Muscle of leg (tissue), 11 donors: ENCODE data around the gene AGBL4. TPM values are rescaled to one million over a fixed set of nuclear protein-coding genes. Genes with fewer than 3 reads are reported as not detected.

Experiments
- DNase-seq: peaks from one replicate; pipeline ENCODE4 v3.0.0; 2013
- H3K27ac ChIP-seq: one replicate; pipeline ENCODE4 v1.5.1; 2013; ENCODE audit warnings: mild to moderate bottlenecking, low read length, control low read depth
- H3K27me3 ChIP-seq: one replicate; pipeline ENCODE4 v1.6.1; 2013; ENCODE audit warnings: low read length; ENCODE audit not compliant: control insufficient read depth, insufficient read depth
- H3K36me3 ChIP-seq: one replicate; pipeline ENCODE4 v1.6.1; 2013; ENCODE audit warnings: low read length; ENCODE audit not compliant: control insufficient read depth, insufficient read depth
- H3K4me1 ChIP-seq: one replicate; pipeline ENCODE4 v1.6.1; 2013; ENCODE audit warnings: low read length; ENCODE audit not compliant: control insufficient read depth, insufficient read depth
- H3K4me3 ChIP-seq: one replicate; pipeline ENCODE4 v1.5.1; 2013; ENCODE audit warnings: low read length, control low read depth
- H3K9me3 ChIP-seq: replicated peaks from 2 replicates; pipeline ENCODE4 v1.6.1; 2013; ENCODE audit warnings: low read depth, low read length; ENCODE audit not compliant: control insufficient read depth
- WGBS: methylation state at CpG from one replicate; pipeline ENCODE4 v1.1.5; 2013; ENCODE audit warnings: missing lambda C conversion rate; ENCODE audit not compliant: insufficient coverage; 5-methylcytosine and 5-hydroxymethylcytosine counted together
- polyA plus RNA-seq, 8 donors: library from polyadenylated mRNA; unstranded; fragments of 120-200 nt; gene quantifications; one replicate each; pipeline versions ENCODE4 v1.2.1 to v1.2.3, GENCODE V29; 2013; ENCODE audit warnings: inconsistent platforms in 1 of 8, low replicate concordance in 1 of 8; ENCODE audit not compliant: insufficient read length in 8 of 8, insufficient read depth in 1 of 8
- total RNA-seq: library from RNA; stranded (reverse); fragments of 120-200 nt; gene quantifications from one replicate; pipeline ENCODE4 v1.2.4, GENCODE V29; 2013

The AGBL4 gene
- total and polyA plus RNA-seq, 9 donors = 0.05 to 0.50 (median 0.18) TPM

DNA sequence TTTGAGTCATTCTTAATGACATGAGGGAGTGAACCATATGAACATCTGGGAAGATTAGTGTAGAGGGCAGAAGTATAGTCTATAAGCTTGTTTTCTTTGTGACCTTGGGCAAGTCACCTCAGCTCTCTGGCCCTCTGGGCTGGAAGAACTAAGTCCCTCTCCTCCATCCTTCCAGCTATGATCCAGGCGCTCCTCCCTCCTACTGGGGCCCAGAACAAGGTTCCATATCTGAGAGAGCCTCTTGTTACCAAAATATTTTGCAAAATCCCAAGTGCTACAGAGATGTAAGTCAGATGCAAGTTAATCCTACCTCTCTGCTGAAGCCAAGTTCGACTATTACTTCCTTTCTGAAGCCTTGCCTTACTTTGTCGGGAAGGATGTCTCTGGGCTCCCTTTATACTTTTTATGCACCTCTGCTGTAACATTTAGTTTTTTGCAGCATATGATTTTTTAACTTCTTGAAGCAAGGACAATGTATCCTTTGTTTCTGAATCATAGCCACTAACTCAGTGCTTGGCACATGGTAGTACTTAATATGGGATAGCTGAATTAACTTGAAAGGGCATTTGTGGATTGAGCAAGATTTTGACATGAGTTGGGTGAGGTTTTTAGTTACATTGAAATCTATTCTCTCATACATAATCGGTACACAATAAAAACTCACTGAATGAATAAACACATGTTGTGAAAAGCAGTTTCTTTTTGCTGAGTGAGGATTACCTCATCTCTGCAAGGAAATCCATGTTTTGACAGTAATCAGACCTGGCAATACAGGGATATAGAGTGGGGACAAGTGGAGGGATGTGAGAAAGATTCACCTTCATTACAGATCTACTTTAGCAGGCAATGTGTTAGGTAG, 1192.4 kb downstream of the AGBL4 start:
- 28% methylated on average over 3 of the region's 4 CpGs for WGBS
- DNase-seq = peak; percentile 71
- Histone ChIP-seq H3K36me3 (no peaks in the 10 kb centered on the region), H3K4me3 (no peak overlapping the region), H3K9me3 (no peaks in the 10 kb centered on the region), H3K27me3 (peaks cover 2% of the 10 kb centered on the region), H3K27ac (peak overlapping the region; percentile 9), H3K4me1 (no peaks in the 10 kb centered on the region)

DNA sequence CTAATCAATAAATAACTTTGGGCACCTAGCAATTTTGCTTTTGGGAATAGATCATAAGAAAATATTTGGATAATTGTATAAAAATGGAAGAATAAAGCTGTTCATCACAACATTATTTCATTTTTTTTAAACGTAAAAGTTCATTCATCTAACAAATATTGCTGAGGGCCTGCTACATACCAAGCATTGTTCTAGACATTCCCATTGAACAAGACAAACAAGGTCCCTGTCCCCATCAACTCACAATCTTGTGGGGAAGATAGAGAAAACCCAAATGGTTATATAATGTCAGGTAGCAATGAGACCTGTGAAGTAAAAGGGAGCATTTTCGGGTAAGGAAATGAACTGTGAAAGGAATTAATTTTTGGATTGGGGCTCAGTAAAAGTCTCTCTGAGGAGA, 1193.0 kb downstream of the AGBL4 start:
- H3K4me1 ChIP-seq = no peaks in the 10 kb centered on the region
- H3K27me3 ChIP-seq = peaks cover 2% of the 10 kb centered on the region
- H3K27ac ChIP-seq = peak overlapping the region; percentile 9
- no peak overlapping the region for H3K4me3 ChIP-seq
- no peaks in the 10 kb centered on the region for H3K9me3 ChIP-seq
- H3K36me3 ChIP-seq = no peaks in the 10 kb centered on the region
- no peak for DNase-seq
- 45% methylated on average over 1 of the region's 2 CpGs for WGBS

DNA sequence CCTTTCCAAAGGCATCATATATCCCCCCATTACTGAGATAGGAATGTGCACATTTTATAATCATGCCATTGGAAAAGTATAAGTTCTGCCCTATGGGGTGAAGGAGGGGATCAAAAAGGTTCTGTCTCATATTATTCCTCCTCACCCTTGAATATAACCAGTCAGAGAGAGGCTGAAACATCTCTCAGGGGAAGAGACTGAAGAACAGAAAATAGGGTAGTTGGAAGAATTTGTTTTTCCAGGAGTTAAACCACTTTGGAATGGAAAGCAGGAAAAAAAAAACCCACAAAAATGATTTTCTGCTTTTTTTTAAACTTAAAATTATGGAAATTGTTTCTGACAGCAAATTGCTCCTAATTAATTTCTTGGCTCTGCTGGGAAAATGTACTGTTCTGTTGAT, 1194.3 kb downstream of the AGBL4 start:
- DNase-seq = no peak
- no peaks in the 10 kb centered on the region for H3K36me3 ChIP-seq
- H3K4me1 ChIP-seq = no peaks in the 10 kb centered on the region
- H3K4me3 ChIP-seq = no peak overlapping the region
- H3K27ac ChIP-seq = no peak overlapping the region
- no peaks in the 10 kb centered on the region for H3K9me3 ChIP-seq
- peaks cover 2% of the 10 kb centered on the region for H3K27me3 ChIP-seq

DNA sequence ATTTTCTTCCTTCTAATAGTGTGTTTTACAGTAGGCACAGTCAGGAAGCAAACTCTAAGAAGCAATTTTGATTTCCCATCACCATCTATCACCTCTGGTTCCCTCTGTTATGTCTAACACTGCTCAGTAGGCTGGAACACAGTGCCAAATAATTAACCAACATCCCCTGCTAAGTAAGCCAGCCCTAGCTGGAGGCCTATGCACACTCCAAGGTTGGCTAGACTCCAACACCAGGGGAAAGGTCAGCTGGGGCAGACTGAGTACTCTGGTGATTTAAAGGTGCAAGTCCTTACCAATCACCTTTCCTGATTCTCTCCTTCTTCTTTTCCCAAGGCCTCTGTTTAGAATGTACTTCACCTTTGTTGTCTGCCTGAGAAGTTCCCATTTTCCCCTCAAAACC, 1200.6 kb downstream of the AGBL4 start:
- H3K27me3 ChIP-seq = peaks cover 2% of the 10 kb centered on the region
- H3K27ac ChIP-seq = no peak overlapping the region
- no peak overlapping the region for H3K4me3 ChIP-seq
- DNase-seq = no peak
- no peaks in the 10 kb centered on the region for H3K4me1 ChIP-seq
- no peaks in the 10 kb centered on the region for H3K36me3 ChIP-seq
- no peaks in the 10 kb centered on the region for H3K9me3 ChIP-seq

DNA sequence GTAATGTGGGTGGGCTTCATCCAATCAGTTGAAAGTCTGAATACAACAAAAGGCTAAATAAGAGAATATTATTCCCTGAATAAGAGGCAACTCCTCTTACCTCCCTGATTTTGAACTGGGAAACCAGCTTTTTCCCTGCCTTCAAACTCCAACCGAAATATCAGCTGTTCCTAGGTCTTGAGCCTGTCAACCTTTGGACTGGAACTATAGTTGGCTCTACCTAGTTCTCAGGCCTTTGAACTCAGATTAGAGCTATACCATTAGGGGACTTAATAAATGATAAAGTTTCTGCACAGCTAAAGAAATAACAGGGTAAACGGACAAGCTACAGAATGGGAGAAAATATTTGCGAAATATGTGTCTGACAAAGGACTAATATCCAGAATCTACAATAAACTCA, 1203.3 kb downstream of the AGBL4 start:
- no peak for DNase-seq
- WGBS = no CpG with 5 or more reads among the region's 3 CpGs
- Histone ChIP-seq H3K27ac (no peak overlapping the region), H3K4me1 (no peaks in the 10 kb centered on the region), H3K36me3 (no peaks in the 10 kb centered on the region), H3K9me3 (no peaks in the 10 kb centered on the region), H3K4me3 (no peak overlapping the region), H3K27me3 (no peaks in the 10 kb centered on the region)

DNA sequence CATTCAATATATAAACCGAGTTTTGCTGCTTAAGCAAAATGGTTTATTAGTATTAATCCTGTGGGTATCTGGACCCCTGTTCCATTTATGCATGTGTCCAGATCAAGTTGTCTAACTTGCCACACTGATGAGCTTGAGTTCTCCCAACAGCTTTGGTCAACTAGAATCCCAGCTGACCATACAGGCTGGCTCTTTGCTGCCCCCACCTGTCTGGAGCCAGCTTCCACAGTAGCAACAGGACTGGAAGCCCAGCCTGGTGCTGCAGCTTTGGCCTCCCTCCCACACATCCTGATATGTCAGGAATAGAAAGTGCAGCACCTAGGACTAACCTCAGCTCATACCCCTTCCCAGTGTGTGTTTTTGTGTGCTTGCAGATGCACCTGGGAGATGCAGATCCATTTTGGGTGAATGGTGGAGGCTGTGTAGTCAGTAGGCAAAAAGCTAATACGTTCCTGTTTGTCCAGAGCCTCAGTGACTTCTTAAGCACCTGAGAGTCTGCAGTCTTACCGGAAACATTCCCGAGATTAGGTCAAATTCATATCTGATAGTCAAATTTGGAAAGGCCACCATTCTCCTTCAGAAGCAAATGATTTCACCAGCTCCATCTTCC, 1206.1 kb downstream of the AGBL4 start:
- WGBS = 86% methylated on average over 1 of the region's 4 CpGs
- DNase-seq = peak; percentile 63
- H3K4me1 ChIP-seq = no peaks in the 10 kb centered on the region
- no peaks in the 10 kb centered on the region for H3K9me3 ChIP-seq
- H3K27me3 ChIP-seq = no peaks in the 10 kb centered on the region
- H3K36me3 ChIP-seq = no peaks in the 10 kb centered on the region
- H3K27ac ChIP-seq = no peak overlapping the region
- no peak overlapping the region for H3K4me3 ChIP-seq

DNA sequence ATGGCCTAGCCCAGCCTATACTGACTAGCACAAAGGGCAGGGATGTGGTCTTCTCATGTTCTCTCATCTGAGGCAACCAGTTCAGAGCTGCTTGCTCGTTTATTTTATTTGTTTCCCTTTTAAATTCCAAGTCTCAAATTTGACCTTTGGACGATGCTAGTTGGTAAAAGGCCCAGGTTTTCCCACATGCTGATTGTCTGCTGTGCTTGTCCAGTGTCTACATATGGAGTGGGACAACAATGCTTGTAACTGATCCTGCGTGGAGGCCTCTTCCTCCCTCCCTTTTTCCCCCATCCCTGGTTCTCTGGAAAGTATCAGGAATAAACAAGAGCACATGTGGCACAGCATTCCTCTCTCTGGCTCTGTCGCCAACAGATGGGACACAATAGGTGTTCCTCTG, 1213.0 kb downstream of the AGBL4 start:
- H3K4me1 ChIP-seq = peaks cover 9% of the 10 kb centered on the region
- no peaks in the 10 kb centered on the region for H3K27me3 ChIP-seq
- DNase-seq = peak; percentile 81
- WGBS = 43% methylated on average over 1 of the region's 4 CpGs
- H3K4me3 ChIP-seq = no peak overlapping the region
- H3K9me3 ChIP-seq = no peaks in the 10 kb centered on the region
- no peak overlapping the region for H3K27ac ChIP-seq
- H3K36me3 ChIP-seq = no peaks in the 10 kb centered on the region

DNA sequence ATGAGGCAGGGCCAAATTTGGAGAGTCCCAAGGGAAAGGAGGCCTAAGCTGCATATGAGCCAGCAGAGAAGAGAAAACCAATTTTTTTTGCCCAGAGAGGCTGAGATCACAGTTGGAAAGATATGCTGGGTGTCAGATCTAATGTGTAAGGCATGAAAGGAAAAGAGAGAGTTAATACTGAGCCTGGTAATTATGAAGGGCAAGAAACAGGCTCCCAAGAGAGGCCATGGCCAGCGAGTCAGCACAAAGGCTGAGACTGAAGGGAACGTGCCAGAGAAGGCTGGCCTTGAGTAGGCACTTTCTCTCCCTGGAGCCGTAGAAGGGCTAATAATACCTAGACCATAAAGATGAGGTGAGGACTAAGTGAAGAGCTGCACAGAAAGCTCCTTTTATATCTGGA, 1215.3 kb downstream of the AGBL4 start:
- H3K9me3 ChIP-seq = no peaks in the 10 kb centered on the region
- DNase-seq = no peak
- H3K4me3 ChIP-seq = no peak overlapping the region
- H3K27me3 ChIP-seq = peaks cover 2% of the 10 kb centered on the region
- no peaks in the 10 kb centered on the region for H3K36me3 ChIP-seq
- no peak overlapping the region for H3K27ac ChIP-seq
- 39% methylated on average over 3 of the region's 3 CpGs for WGBS
- peaks cover 9% of the 10 kb centered on the region for H3K4me1 ChIP-seq

DNA sequence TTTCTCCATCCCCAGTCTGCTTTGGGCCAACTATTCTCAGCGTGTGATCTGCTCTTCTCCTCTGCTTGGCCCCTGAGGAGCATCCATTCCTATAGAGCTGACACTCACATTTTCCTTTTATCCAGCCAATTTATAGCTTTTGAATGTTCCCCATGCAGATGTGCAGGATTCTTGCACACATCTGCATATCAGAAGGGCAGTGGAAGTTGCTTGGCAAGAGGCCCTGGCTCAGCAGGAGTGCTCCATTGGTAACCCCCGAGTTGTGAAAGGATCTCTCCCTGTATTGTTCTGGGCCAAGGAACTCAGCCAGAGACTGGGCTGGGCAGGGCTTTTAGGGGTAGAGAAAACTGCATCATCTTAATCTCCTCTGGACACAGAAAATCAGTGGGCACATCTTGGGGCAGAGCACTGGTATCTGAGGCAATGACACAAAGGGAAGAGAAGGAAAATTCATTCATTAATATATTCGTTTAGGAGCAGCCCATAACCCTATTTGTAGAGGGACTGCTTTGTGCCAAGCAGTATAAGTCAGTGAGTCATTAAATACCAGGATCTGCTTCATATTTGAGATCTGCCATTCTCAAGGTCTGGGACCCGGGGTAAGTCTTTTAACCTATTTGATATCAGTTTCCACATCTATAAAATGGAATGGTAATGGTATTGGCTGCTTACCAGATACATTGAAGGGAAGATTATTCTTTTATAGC, 1216.0 kb downstream of the AGBL4 start:
- WGBS = no CpG with 5 or more reads among the region's 4 CpGs
- peak; percentile 86 for DNase-seq
- H3K27ac ChIP-seq = peak overlapping the region; percentile 17

DNA sequence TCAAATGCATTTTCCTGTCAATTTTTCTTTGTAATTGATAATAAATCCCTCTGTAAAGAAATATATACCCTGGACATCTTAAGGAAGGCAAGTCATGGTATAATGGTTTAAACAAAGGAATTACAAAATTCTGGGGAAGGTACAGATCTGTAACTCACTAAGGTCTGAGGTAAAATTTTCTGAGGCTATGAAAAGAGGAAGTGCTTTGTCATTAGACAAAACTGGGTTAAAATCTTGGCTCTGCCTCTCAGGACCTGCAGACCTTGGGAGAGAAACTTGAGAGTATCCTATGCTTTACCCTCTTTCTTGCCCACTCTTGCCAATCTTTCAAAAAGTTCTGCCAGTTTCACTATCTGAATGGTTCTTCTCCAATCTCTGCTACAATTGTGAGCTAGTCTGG, 1220.3 kb downstream of the AGBL4 start:
- H3K9me3 ChIP-seq = no peaks in the 10 kb centered on the region
- no peak for DNase-seq
- H3K4me3 ChIP-seq = no peak overlapping the region
- peaks cover 2% of the 10 kb centered on the region for H3K27me3 ChIP-seq
- no peaks in the 10 kb centered on the region for H3K36me3 ChIP-seq
- no peak overlapping the region for H3K27ac ChIP-seq
- peaks cover 9% of the 10 kb centered on the region for H3K4me1 ChIP-seq

More for the DNA sequence above, 1216.0 kb downstream of the AGBL4 start:
- Histone ChIP-seq H3K4me1 (peaks cover 9% of the 10 kb centered on the region), H3K36me3 (no peaks in the 10 kb centered on the region), H3K4me3 (no peak overlapping the region), H3K9me3 (no peaks in the 10 kb centered on the region), H3K27me3 (peaks cover 2% of the 10 kb centered on the region)
